ENCODE data around the gene SUSD6.
A peak's percentile ranks its signal among the peaks of the same experiment; 100 is the strongest.

The SUSD6 gene

GRCh38 chr14:69625299-69626131 lies 14.1 kb downstream of the SUSD6 start:
- H3K9ac ChIP-seq (ENCODE audit: low read length), result no peak overlapping the region
- H3K9me3 ChIP-seq (ENCODE audit: low read length), result no peaks in the 10 kb centered on the region
- H3K4me1 ChIP-seq (ENCODE audit: insufficient read depth, low read length), result peaks cover 45% of the 10 kb centered on the region
- H3K27me3 ChIP-seq (ENCODE audit: control insufficient read depth in 1 of 2, insufficient read depth in 2 of 2, low read length in 2 of 2), result no peaks in the 10 kb centered on the region
- H3K27ac ChIP-seq (ENCODE audit: low read depth, low read length), result no peak overlapping the region
- no peak overlapping the region for H3K4me3 ChIP-seq (ENCODE audit: low read depth in 1 of 2, low read length in 2 of 2)
- H3K36me3 ChIP-seq (ENCODE audit: insufficient read depth, low read length), result no peaks in the 10 kb centered on the region

- Histone ChIP-seq H3K27me3 (ENCODE audit: control insufficient read depth in 1 of 2, insufficient read depth in 2 of 2, low read length in 2 of 2) (no peaks in the 10 kb centered on the region), H3K4me3 (ENCODE audit: low read depth in 1 of 2, low read length in 2 of 2) (no peak overlapping the region), H3K9me3 (ENCODE audit: low read length) (no peaks in the 10 kb centered on the region), H3K27ac (ENCODE audit: low read depth, low read length) (no peak overlapping the region), H3K4me1 (ENCODE audit: insufficient read depth, low read length) (peaks cover 51% of the 10 kb centered on the region), H3K9ac (ENCODE audit: low read length) (no peak overlapping the region), H3K36me3 (ENCODE audit: insufficient read depth, low read length) (no peaks in the 10 kb centered on the region)
Observed at GRCh38 chr14:69626132-69626500, 14.7 kb downstream of the SUSD6 start.

GRCh38 chr14:69629225-69630127 lies 18.1 kb downstream of the SUSD6 start:
- no peaks in the 10 kb centered on the region for H3K36me3 ChIP-seq (ENCODE audit: insufficient read depth, low read length)
- no peaks in the 10 kb centered on the region for H3K27me3 ChIP-seq (ENCODE audit: control insufficient read depth in 1 of 2, insufficient read depth in 2 of 2, low read length in 2 of 2)
- H3K27ac ChIP-seq (ENCODE audit: low read depth, low read length), result no peak overlapping the region
- no peak overlapping the region for H3K4me3 ChIP-seq (ENCODE audit: low read depth in 1 of 2, low read length in 2 of 2)
- peaks cover 64% of the 10 kb centered on the region for H3K4me1 ChIP-seq (ENCODE audit: insufficient read depth, low read length)
- H3K9ac ChIP-seq (ENCODE audit: low read length), result no peak overlapping the region
- no peaks in the 10 kb centered on the region for H3K9me3 ChIP-seq (ENCODE audit: low read length)

- Histone ChIP-seq H3K36me3 (ENCODE audit: insufficient read depth, low read length) (no peaks in the 10 kb centered on the region), H3K9me3 (ENCODE audit: low read length) (no peaks in the 10 kb centered on the region), H3K4me1 (ENCODE audit: insufficient read depth, low read length) (peaks cover 67% of the 10 kb centered on the region), H3K9ac (ENCODE audit: low read length) (no peak overlapping the region), H3K27ac (ENCODE audit: low read depth, low read length) (no peak overlapping the region), H3K27me3 (ENCODE audit: control insufficient read depth in 1 of 2, insufficient read depth in 2 of 2, low read length in 2 of 2) (no peaks in the 10 kb centered on the region), H3K4me3 (ENCODE audit: low read depth in 1 of 2, low read length in 2 of 2) (no peak overlapping the region)
Observed at GRCh38 chr14:69630360-69630759, 19.0 kb downstream of the SUSD6 start.

- peaks cover 72% of the 10 kb centered on the region for H3K4me1 ChIP-seq (ENCODE audit: insufficient read depth, low read length)
- no peaks in the 10 kb centered on the region for H3K9me3 ChIP-seq (ENCODE audit: low read length)
- H3K27ac ChIP-seq (ENCODE audit: low read depth, low read length), result no peak overlapping the region
- no peaks in the 10 kb centered on the region for H3K27me3 ChIP-seq (ENCODE audit: control insufficient read depth in 1 of 2, insufficient read depth in 2 of 2, low read length in 2 of 2)
- no peak overlapping the region for H3K9ac ChIP-seq (ENCODE audit: low read length)
- no peaks in the 10 kb centered on the region for H3K36me3 ChIP-seq (ENCODE audit: insufficient read depth, low read length)
- H3K4me3 ChIP-seq (ENCODE audit: low read depth in 1 of 2, low read length in 2 of 2), result no peak overlapping the region
Observed at GRCh38 chr14:69631509-69631908, 20.1 kb downstream of the SUSD6 start.

GRCh38 chr14:69632164-69632563 lies 20.8 kb downstream of the SUSD6 start:
- Histone ChIP-seq H3K27ac (ENCODE audit: low read depth, low read length) (no peak overlapping the region), H3K36me3 (ENCODE audit: insufficient read depth, low read length) (no peaks in the 10 kb centered on the region), H3K9ac (ENCODE audit: low read length) (no peak overlapping the region), H3K4me1 (ENCODE audit: insufficient read depth, low read length) (peaks cover 74% of the 10 kb centered on the region), H3K9me3 (ENCODE audit: low read length) (no peaks in the 10 kb centered on the region), H3K4me3 (ENCODE audit: low read depth in 1 of 2, low read length in 2 of 2) (no peak overlapping the region), H3K27me3 (ENCODE audit: control insufficient read depth in 1 of 2, insufficient read depth in 2 of 2, low read length in 2 of 2) (no peaks in the 10 kb centered on the region)

- H3K4me1 ChIP-seq (ENCODE audit: insufficient read depth, low read length), result peaks cover 78% of the 10 kb centered on the region
- H3K27me3 ChIP-seq (ENCODE audit: control insufficient read depth in 1 of 2, insufficient read depth in 2 of 2, low read length in 2 of 2), result no peaks in the 10 kb centered on the region
- H3K9me3 ChIP-seq (ENCODE audit: low read length), result no peaks in the 10 kb centered on the region
- H3K9ac ChIP-seq (ENCODE audit: low read length), result no peak overlapping the region
- H3K4me3 ChIP-seq (ENCODE audit: low read depth in 1 of 2, low read length in 2 of 2), result no peak overlapping the region
- H3K27ac ChIP-seq (ENCODE audit: low read depth, low read length), result no peak overlapping the region
- no peaks in the 10 kb centered on the region for H3K36me3 ChIP-seq (ENCODE audit: insufficient read depth, low read length)
Observed at GRCh38 chr14:69632593-69633151, 21.3 kb downstream of the SUSD6 start.

GRCh38 chr14:69633238-69633637 lies 21.8 kb downstream of the SUSD6 start:
- Histone ChIP-seq H3K9me3 (ENCODE audit: low read length) (no peaks in the 10 kb centered on the region), H3K4me1 (ENCODE audit: insufficient read depth, low read length) (peaks cover 84% of the 10 kb centered on the region), H3K9ac (ENCODE audit: low read length) (no peak overlapping the region), H3K27ac (ENCODE audit: low read depth, low read length) (no peak overlapping the region), H3K36me3 (ENCODE audit: insufficient read depth, low read length) (no peaks in the 10 kb centered on the region), H3K4me3 (ENCODE audit: low read depth in 1 of 2, low read length in 2 of 2) (no peak overlapping the region), H3K27me3 (ENCODE audit: control insufficient read depth in 1 of 2, insufficient read depth in 2 of 2, low read length in 2 of 2) (no peaks in the 10 kb centered on the region)

- Histone ChIP-seq H3K27me3 (ENCODE audit: control insufficient read depth in 1 of 2, insufficient read depth in 2 of 2, low read length in 2 of 2) (no peaks in the 10 kb centered on the region), H3K4me3 (ENCODE audit: low read depth in 1 of 2, low read length in 2 of 2) (peak overlapping the region in 1 of 2 donors; percentile 23), H3K27ac (ENCODE audit: low read depth, low read length) (peak overlapping the region; percentile 40), H3K9me3 (ENCODE audit: low read length) (no peaks in the 10 kb centered on the region), H3K9ac (ENCODE audit: low read length) (no peak overlapping the region), H3K4me1 (ENCODE audit: insufficient read depth, low read length) (peaks cover 69% of the 10 kb centered on the region), H3K36me3 (ENCODE audit: insufficient read depth, low read length) (no peaks in the 10 kb centered on the region)
Observed at GRCh38 chr14:69635981-69636639, 24.7 kb downstream of the SUSD6 start.

- peaks cover 69% of the 10 kb centered on the region for H3K4me1 ChIP-seq (ENCODE audit: insufficient read depth, low read length)
- H3K36me3 ChIP-seq (ENCODE audit: insufficient read depth, low read length), result no peaks in the 10 kb centered on the region
- no peaks in the 10 kb centered on the region for H3K9me3 ChIP-seq (ENCODE audit: low read length)
- no peak overlapping the region for H3K27ac ChIP-seq (ENCODE audit: low read depth, low read length)
- H3K9ac ChIP-seq (ENCODE audit: low read length), result no peak overlapping the region
- no peaks in the 10 kb centered on the region for H3K27me3 ChIP-seq (ENCODE audit: control insufficient read depth in 1 of 2, insufficient read depth in 2 of 2, low read length in 2 of 2)
- H3K4me3 ChIP-seq (ENCODE audit: low read depth in 1 of 2, low read length in 2 of 2), result no peak overlapping the region
Observed at GRCh38 chr14:69636718-69637480, 25.5 kb downstream of the SUSD6 start.
